ENCODE data around the gene PTS. TPM values are rescaled to one million over a fixed set of nuclear protein-coding genes. Genes with fewer than 3 reads are reported as not detected.

PTS gene
- polyA plus RNA-seq, 1 experiment: 21.3 TPM

DNA sequence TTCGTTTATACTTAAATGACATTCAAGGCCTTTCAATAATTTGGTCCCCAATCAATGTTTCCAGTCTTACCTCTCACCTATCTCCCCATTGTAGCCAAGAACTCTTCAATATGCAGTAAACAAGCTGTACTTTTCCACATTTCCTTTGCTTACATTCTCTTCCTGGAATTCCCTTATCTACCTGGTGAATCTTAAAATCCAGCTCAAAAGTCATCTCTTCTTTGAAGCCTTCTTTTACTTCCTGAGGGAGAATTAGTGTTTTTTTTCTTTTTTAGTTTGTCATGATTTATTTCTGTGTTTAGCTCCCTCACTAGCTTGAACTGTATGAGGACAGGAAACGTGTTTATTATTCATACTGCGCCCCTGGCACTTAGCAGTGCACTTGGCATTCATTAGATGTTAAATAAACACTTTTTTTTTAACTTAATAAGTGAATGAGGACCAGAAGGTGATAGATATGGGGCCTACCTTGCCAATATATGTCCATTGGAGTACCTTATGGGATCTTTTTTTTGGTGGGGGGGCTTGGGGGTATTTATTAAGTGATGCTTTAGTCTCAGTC, 4.9 kb upstream of the PTS start:
- Histone ChIP-seq H3K4me3 (ENCODE audit: low read depth, low read length) (no peak overlapping the region), H3K27me3 (ENCODE audit: control insufficient read depth, insufficient read depth, low read length) (no peaks in the 10 kb centered on the region), H3K36me3 (ENCODE audit: control insufficient read depth, insufficient read depth, low read length) (no peaks in the 10 kb centered on the region)
- TF ChIP-seq, protein P1, sequence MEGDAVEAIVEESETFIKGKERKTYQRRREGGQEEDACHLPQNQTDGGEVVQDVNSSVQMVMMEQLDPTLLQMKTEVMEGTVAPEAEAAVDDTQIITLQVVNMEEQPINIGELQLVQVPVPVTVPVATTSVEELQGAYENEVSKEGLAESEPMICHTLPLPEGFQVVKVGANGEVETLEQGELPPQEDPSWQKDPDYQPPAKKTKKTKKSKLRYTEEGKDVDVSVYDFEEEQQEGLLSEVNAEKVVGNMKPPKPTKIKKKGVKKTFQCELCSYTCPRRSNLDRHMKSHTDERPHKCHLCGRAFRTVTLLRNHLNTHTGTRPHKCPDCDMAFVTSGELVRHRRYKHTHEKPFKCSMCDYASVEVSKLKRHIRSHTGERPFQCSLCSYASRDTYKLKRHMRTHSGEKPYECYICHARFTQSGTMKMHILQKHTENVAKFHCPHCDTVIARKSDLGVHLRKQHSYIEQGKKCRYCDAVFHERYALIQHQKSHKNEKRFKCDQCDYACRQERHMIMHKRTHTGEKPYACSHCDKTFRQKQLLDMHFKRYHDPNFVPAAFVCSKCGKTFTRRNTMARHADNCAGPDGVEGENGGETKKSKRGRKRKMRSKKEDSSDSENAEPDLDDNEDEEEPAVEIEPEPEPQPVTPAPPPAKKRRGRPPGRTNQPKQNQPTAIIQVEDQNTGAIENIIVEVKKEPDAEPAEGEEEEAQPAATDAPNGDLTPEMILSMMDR (IDR thresholded peaks at IDR 0.05; ENCODE audit: insufficient read depth, low read depth, low read length): no peak
- ChIA-PET POLR2A (interaction anchor here (0.5 to 1.0 kb wide), 3 partner anchors 23 to 59 kb away, joined by 3 to 16 read pairs (median 7); no protein-coding TSS in a partner anchor), CTCF (interaction anchor here (0.7 to 20.9 kb wide), 9 partner anchors 14 to 1068 kb away, joined by 3 to 560 read pairs (median 3); partner anchors contain the start of gene BCO2)
- no peak for DNase-seq (ENCODE audit: low read depth)

DNA sequence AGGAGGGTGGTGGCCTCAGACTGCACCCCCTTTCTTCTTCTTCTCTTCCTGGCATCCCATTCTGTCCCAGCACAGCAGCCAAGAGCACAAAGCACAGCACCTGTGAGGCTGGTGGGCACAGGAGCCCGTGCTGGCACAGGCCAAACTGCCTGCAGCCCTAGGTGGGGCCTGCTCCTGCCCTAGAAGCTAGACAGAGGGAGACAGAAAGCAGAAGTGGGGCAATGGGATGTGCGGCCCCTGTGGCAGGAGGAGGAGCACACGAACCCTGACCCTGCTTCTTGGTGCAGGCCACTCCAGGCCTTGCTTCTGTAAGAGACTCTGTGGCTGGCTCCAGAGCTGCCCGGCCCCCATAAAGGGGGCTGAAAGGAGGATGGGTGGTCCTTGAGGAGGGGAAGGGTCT, 3.9 kb upstream of the PTS start:
- no peak overlapping the region for H3K4me3 ChIP-seq (ENCODE audit: low read depth, low read length)
- no peaks in the 10 kb centered on the region for H3K27me3 ChIP-seq (ENCODE audit: control insufficient read depth, insufficient read depth, low read length)
- TF ChIP-seq, protein P1 (IDR thresholded peaks at IDR 0.05; ENCODE audit: insufficient read depth, low read depth, low read length): no peak
- no peaks in the 10 kb centered on the region for H3K36me3 ChIP-seq (ENCODE audit: control insufficient read depth, insufficient read depth, low read length)
- no peak for DNase-seq (ENCODE audit: low read depth)
- ChIA-PET POLR2A (no interaction called here), CTCF (interaction anchor here (0.6 to 20.9 kb wide), 5 partner anchors 10 to 156 kb away, joined by 3 to 560 read pairs (median 3); no protein-coding TSS in a partner anchor)

DNA sequence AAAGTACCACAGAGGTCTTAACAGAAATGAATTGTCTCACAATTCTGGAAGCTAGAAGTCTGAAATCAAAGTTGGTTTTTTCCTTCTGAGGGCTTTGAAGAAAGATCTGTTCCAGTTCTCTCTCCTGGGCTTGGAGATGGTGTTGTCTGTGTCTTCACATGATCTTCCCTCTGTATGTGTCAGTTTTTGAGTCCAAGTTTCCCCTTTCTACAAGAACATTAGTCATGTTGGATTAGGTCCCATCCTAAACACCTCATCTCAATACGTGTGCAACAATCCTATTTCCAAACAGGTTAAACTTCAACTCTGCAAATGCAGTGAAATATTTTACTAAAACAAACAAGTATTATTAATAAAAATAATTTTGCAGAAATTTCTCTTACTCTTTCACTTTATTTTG, 3.1 kb upstream of the PTS start:
- TF ChIP-seq, protein P1 (IDR thresholded peaks at IDR 0.05; ENCODE audit: insufficient read depth, low read depth, low read length): no peak
- CTCF ChIA-PET: interaction anchor here (0.6 to 20.9 kb wide), 4 partner anchors 11 to 157 kb away, joined by 3 to 560 read pairs (median 4); no protein-coding TSS in a partner anchor
- no peak for DNase-seq (ENCODE audit: low read depth)
- Histone ChIP-seq H3K36me3 (ENCODE audit: control insufficient read depth, insufficient read depth, low read length) (no peaks in the 10 kb centered on the region), H3K27me3 (ENCODE audit: control insufficient read depth, insufficient read depth, low read length) (no peaks in the 10 kb centered on the region), H3K4me3 (ENCODE audit: low read depth, low read length) (no peak overlapping the region)
- POLR2A ChIA-PET: no interaction called here

DNA sequence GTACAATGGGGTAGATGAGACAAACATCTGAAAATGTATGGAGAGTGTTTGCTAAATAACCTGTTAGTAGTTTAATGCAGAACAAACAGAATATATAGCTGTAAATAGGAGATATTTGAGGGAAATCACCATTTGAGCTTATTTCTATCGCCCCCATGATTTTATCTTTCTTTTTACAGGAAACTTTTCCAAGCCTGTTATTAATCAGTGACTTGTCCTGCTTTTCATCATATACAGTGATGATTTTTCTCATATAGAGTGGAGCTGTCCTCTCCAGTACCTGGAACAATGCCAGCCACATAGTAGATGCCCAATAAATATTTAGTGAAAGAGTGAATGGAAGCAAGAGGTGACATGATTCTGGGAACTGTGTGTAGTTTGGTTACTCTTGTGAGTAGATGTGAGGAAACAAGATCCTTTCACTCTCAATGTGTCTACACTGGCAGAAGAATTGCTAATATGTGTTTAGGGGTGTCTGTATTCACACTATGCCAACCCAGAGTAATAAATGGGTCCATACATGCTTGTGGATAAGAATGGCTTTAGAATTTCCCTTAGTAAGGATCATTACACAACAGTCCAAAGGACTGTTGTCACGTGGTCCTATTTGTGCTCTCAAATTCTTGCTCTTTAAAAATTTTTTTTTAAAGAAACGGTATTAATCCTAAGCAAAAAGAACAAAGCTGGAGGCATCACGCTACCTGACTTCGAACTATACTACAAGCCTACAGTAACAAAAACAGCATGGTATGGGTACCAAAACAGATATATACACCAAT, 2.3 kb upstream of the PTS start:
- ChIA-PET CTCF (interaction anchor here (1.0 to 20.9 kb wide), 2 partner anchors 56 to 110 kb away, joined by 4 to 560 read pairs; no protein-coding TSS in a partner anchor), POLR2A (no interaction called here)
- DNase-seq (ENCODE audit: low read depth): no peak
- H3K36me3 ChIP-seq (ENCODE audit: control insufficient read depth, insufficient read depth, low read length): 0 out of 2 replicates have a peak, but pooled peaks cover 1% of the 10 kb centered on the region
- no peaks in the 10 kb centered on the region for H3K27me3 ChIP-seq (ENCODE audit: control insufficient read depth, insufficient read depth, low read length)
- TF ChIP-seq, protein P1 (IDR thresholded peaks at IDR 0.05; ENCODE audit: insufficient read depth, low read depth, low read length): no peak
- H3K4me3 ChIP-seq (ENCODE audit: low read depth, low read length): no peak overlapping the region

DNA sequence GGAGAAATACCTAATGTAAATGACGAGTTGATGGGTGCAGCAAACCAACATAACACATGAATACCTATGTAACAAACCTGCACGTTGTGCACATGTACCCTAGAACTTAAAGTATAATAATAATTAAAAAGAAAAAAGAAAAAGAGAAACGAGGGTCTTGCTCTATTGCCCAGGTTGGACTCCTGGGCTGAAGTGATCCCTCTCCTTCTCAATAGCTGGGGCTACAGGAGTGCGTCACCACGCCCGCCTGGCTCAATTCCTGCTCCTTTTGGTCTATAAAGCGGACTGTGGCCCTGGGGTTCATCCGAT, 521 bp upstream of the PTS start:
- Histone ChIP-seq H3K27me3 (ENCODE audit: control insufficient read depth, insufficient read depth, low read length) (no peaks in the 10 kb centered on the region), H3K4me3 (ENCODE audit: low read depth, low read length) (peak overlapping the region; percentile 62), H3K36me3 (ENCODE audit: control insufficient read depth, insufficient read depth, low read length) (0 out of 2 replicates have a peak, but pooled peaks cover 1% of the 10 kb centered on the region)
- no peak for DNase-seq (ENCODE audit: low read depth)
- POLR2A ChIA-PET: interaction anchor here (0.5 to 0.6 kb wide), 3 partner anchors 52 to 85 kb away, joined by 3 to 4 read pairs (median 3); no protein-coding TSS in a partner anchor
- CTCF ChIA-PET: interaction anchor here (1.3 to 20.9 kb wide), 2 partner anchors 43 to 54 kb away, joined by 3 to 560 read pairs; no protein-coding TSS in a partner anchor
- TF ChIP-seq, protein P1 (IDR thresholded peaks at IDR 0.05; ENCODE audit: insufficient read depth, low read depth, low read length): no peak
